ENCODE data around the gene CCDC187.

CCDC187 gene

DNA sequence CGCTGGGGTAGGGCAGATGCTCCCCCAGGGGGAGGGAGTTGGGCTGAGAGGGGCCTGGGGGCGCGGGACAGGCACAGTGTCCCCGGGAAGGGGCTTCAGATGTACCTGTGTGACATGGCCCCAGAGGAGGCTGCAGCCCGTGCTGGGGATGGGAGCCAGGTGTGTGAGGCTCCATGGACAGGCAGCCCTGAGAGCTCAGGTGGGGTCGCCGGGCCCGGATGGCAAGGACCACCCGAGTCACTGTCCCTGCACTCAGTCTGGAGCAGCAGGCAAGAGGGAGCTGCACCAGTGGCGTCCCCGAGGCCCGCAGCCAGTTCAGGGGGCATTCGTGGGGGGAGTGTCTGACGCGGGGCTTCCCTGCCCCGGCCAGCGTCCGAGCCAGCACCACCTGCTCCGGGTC is 18.9 kb downstream of the CCDC187 start:
- no peak for DNase-seq (ENCODE audit: low read depth in 1 of 2, low spot score in 1 of 2)
- in situ Hi-C loops (cut with HindIII; ENCODE audit: low pct_unique_long_range_greater_than_20kb, low sequenced_read_pairs) = no loop called here
- TF ChIP-seq JUND (IDR thresholded peaks at IDR 0.05; ENCODE audit: low read depth) = no peak

DNA sequence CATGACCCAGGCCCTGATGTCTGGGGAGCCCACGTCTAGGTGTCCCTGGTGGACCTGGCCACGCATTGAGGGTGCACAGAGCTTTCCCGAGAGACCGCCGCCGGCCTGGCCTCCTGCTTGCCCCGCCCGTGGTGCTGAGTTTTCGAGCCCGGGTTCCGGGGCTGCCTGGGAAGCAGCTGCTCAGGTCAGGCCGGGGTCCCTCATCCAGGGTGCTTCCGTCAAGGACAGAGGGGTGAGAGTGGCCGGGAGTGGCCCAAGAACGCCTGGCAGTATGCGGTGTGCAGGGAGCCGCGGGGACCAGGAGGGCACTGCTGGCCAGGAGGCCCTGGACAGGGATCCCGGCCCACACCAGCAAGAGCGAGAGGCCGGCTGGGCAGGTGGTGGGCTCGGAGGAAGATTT is 19.6 kb downstream of the CCDC187 start:
- DNase-seq (ENCODE audit: low read depth in 1 of 2, low spot score in 1 of 2) = no peak
- in situ Hi-C loops (cut with HindIII; ENCODE audit: low pct_unique_long_range_greater_than_20kb, low sequenced_read_pairs) = no loop called here
- TF ChIP-seq JUND (IDR thresholded peaks at IDR 0.05; ENCODE audit: low read depth) = no peak

DNA sequence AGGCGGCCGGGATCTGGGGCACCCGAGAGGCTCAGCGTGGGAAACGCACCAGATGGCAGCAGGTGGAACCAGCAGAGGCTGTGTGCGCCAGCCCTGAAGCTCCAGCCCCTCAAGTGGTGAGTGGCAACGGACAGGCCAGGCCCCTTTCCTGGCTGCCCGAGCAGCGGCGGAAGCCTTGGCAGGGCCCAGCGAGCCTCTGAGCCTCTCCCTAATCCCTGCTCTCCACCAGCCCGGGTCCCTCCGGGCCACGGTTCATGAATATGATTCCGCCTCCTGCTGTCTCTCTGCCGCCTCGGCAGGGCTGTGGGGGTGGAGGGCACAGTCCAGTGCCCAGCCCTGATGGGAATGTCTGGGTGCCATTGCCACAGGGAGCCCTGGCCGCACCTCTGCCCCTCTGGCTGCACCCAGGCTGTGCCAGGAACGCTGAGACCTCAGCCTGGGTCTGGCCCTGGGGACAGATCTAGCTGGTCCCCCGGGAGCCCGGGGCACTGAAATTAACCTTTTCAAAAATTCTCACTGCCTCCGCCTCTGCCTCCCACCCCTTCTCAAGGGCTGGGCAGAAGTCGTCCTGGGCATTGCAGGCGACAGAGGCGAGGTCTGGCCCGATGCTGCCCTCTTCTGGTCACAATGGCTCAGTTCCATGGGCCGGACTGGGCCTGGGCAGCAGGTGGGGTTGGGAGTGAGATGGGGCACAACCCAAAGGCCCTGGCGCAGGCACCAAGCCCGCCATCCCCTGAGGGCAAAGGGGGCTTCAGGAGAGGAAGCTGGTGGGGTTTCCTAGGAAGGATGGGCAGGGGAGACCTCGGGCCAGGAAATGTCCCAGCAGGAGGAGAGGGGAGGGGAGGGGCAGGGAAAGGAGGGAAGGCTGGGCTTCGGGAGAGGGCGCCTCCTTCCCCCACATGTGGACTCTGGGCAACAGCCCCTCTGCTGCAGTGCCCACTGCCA is 20.3 kb downstream of the CCDC187 start:
- TF ChIP-seq JUND (IDR thresholded peaks at IDR 0.05; ENCODE audit: low read depth) = no peak
- peak; percentile 85 to 96 for DNase-seq (ENCODE audit: low read depth in 1 of 2, low spot score in 1 of 2)
- in situ Hi-C loops (cut with HindIII; ENCODE audit: low pct_unique_long_range_greater_than_20kb, low sequenced_read_pairs) = no loop called here

DNA sequence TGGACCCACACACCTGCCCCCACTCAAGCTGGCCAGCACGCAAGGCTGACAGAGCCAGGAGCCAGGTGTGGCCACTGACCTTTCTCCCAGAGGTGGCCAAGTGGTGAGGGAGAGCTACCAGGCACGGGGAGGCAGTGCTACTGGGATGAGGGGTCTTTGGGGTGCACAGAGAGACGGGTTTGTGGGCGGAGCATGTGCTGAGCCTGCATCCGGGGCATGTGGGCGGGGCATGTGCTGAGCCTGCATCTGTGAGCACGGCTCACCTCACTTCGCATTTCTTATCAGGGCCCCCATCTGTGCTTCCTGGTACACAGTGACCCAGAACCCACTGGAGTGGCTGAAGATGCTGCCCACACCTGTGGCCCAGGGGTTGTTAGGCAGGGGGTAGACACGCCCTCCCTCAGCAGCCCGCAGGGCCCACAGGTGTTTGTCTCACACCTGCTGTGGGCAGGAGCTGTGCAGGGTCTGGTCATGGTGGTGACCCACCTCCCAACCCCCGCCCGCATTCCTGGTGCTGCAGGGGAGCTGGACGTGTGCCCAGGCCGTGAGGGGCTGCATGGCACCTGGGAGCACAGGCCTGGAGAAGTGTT is 21.5 kb downstream of the CCDC187 start:
- in situ Hi-C loops (cut with HindIII; ENCODE audit: low pct_unique_long_range_greater_than_20kb, low sequenced_read_pairs) = no loop called here
- DNase-seq (ENCODE audit: low read depth in 1 of 2, low spot score in 1 of 2) = peak in 1 of 2 experiments; percentile 45
- TF ChIP-seq JUND (IDR thresholded peaks at IDR 0.05; ENCODE audit: low read depth) = no peak

DNA sequence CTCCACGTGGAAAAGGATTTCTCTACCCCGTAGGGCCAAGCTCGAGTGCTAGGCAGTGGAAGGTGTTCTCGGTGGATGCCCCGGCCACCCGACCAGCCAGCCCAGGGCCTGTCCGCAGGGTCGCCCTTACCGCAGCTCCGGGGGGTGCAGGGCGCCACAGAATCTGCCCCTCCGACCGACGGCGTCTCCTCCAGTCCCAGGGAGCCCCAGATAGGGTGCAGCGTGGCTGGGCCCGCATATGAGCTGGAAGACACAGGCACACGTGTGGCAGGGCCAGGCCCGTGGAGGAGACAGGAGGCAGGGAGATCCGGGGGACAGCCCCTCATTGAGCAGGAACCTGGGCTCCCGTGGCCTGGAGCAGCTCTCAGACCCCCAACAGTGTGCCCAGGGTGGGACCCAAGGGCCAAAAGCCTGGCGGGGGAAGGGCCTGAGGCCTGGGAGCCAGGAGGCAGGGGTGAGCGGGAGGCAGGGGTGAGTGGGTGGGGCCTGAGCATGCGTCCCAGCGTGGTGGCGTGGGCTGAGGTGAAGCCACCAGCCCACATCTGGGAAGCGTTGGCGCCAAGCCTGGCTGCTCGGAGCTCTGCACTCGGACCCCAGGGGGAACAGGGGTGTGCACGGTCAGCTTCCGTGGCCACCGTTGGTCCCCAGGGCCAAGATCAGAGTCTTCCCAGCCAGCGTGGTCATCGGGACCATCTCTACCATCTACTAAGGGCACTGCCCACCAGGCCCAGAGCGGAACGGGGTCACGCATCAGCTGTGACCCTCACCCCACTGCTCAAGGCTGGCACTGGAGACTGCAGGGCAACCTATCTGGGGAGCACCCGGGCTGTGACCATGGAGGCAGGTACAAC is 22.2 kb downstream of the CCDC187 start:
- in situ Hi-C loops (cut with HindIII; ENCODE audit: low pct_unique_long_range_greater_than_20kb, low sequenced_read_pairs) = no loop called here
- no peak for TF ChIP-seq JUND (IDR thresholded peaks at IDR 0.05; ENCODE audit: low read depth)
- DNase-seq (ENCODE audit: low read depth in 1 of 2, low spot score in 1 of 2) = no peak

DNA sequence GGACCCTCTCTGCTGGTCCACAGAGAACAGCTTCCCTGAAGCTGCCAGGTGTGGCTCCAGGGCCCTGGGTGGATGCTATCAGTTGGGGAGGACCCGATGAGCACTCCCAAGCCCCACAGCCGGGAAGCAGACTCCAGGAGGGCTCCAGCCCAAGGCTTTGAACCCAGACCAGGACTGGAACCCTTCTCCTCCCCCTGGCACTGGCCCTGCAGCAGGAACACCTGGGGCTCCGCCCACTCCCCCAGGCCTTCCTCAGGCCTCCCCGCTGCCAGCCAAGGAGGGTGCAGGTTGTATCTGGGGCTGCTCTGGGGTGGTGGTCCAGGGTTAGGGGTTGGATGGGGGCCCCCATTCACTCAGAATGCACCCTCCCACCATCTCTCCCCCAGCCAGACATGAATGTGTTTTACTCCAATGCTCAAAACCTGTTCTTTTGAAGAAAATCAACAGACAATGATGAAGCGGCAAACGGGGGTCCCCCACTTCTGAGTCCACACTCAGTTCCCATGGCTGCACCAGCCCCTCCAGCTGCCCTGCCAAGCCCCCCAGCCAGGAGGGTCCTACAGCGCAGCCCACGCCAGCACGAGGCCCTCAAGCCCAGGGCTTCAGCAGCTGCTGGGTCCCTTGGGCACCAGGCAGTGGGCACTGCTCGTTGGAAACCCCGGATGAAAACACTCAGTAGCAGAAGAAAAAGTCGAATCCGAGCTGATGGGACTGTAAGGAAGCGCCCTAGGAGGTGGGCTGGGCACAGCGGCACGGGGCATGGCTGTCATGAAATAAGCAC is 23.2 kb downstream of the CCDC187 start:
- in situ Hi-C loops (cut with HindIII; ENCODE audit: low pct_unique_long_range_greater_than_20kb, low sequenced_read_pairs) = no loop called here
- DNase-seq (ENCODE audit: low read depth in 1 of 2, low spot score in 1 of 2) = no peak
- TF ChIP-seq JUND (IDR thresholded peaks at IDR 0.05; ENCODE audit: low read depth) = no peak

DNA sequence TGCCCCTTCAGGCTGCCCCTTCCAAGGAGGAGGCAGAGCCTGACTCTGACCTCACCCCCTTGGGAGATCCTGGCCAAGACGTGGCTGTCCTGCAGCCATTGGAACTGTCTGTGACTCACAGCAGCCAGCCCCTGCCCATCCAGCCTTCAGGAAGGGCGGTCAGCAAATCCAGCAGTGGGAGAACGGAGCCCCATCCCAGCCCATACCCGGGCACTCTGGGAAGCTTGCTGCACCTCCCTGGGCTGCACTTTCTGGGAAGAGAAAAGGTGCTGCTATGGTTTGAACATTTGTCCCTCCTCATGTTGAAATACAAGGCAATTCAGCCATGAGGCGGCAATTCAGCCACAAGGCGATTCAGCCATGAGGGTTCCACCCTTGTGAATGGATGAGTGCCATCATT is 24.4 kb downstream of the CCDC187 start:
- in situ Hi-C loops (cut with HindIII; ENCODE audit: low pct_unique_long_range_greater_than_20kb, low sequenced_read_pairs) = no loop called here
- DNase-seq (ENCODE audit: low read depth in 1 of 2, low spot score in 1 of 2) = no peak
- TF ChIP-seq JUND (IDR thresholded peaks at IDR 0.05; ENCODE audit: low read depth) = no peak

DNA sequence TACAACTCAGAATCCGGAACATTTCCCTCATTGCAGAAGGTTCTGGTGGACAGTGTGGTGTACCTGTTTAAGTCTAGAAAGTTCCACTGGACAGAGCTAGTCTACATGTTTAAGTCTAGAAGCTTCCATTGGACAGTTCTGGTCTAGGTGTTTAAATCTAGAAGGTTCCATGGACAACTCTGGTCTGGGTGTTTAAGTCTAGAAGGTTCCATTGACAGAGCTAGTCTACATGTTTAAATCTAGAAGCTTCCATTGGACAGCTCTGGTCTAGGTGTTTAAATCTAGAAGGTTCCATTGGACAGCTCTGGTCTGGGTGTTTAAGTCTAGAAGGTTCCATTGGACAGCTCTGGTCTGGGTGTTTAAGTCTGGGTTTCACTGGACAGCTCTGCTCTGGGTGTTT is 25.0 kb downstream of the CCDC187 start:
- TF ChIP-seq JUND (IDR thresholded peaks at IDR 0.05; ENCODE audit: low read depth) = no peak
- DNase-seq (ENCODE audit: low read depth in 1 of 2, low spot score in 1 of 2) = no peak
- in situ Hi-C loops (cut with HindIII; ENCODE audit: low pct_unique_long_range_greater_than_20kb, low sequenced_read_pairs) = no loop called here

DNA sequence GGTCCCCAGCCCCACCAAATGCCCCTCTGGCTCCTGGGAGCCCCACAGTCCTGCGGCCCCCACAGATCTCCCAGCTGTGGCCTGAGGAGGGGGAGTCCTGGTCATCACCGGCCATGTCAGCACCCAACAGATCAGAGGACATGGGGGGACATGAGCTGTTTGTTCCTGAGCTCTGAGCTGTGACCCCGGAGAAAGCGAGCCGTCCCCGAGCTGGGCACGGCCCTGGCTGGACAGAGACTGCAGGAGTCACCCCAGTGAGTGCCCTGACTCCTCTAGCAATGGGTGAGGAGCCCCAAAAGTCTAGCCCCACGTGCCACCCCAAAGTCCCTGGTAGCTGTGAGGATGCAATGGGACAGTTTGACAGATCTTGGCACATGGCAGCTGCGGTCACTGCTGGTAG is 25.7 kb downstream of the CCDC187 start:
- in situ Hi-C loops (cut with HindIII; ENCODE audit: low pct_unique_long_range_greater_than_20kb, low sequenced_read_pairs) = no loop called here
- no peak for TF ChIP-seq JUND (IDR thresholded peaks at IDR 0.05; ENCODE audit: low read depth)
- no peak for DNase-seq (ENCODE audit: low read depth in 1 of 2, low spot score in 1 of 2)

DNA sequence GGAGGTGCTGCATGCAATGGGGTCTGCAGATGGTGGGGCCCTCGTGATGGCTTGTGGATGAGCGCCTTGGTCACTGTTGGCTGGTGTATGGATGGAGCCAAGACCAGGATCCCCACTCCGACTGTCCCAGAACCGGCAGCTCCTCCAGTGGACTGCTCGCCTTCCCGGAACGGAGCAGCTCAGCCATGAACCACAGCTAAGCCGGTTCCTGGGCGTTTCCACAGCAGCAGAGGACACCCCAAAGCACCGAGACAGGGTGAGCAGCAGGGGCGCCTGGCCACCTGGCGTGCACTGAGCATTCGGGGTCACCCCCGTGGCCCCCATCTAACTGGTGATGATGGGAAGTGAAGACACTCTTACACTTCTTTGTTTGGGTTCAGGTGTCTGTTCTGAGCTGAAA is 26.1 kb downstream of the CCDC187 start:
- no peak for TF ChIP-seq JUND (IDR thresholded peaks at IDR 0.05; ENCODE audit: low read depth)
- no peak for DNase-seq (ENCODE audit: low read depth in 1 of 2, low spot score in 1 of 2)
- in situ Hi-C loops (cut with HindIII; ENCODE audit: low pct_unique_long_range_greater_than_20kb, low sequenced_read_pairs) = no loop called here

DNA sequence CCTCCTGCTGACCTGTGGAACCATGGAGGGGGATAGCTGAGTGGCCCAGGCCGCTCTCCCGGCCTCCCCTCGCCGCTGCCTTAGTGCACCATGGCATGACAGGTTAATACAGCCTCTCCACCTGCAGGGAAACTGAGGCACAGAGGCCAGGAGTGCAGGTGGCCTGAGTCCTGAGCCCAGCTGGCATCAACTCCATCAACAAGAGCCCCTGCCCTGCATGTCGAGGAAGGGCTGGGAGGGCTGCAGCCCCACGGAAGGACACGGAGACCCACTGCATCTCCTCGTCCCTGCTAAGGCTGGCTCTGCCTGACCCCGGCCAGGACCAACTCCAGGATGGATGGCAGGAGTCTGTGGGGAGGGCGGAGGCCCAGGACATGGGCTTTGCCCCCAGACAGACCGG is 27.2 kb downstream of the CCDC187 start:
- no peak for TF ChIP-seq JUND (IDR thresholded peaks at IDR 0.05; ENCODE audit: low read depth)
- in situ Hi-C loops (cut with HindIII; ENCODE audit: low pct_unique_long_range_greater_than_20kb, low sequenced_read_pairs) = no loop called here
- DNase-seq (ENCODE audit: low read depth in 1 of 2, low spot score in 1 of 2) = no peak

Measured in T47D (cell line).